NCI-H2227 (cell line): ENCODE results near the gene AGFG2.

Source experiments
- DNase-seq: peaks from one replicate; lab custom pipeline; 2025; ENCODE audit not compliant: unreplicated experiment; lab: John Stamatoyannopoulos, UW

The AGFG2 gene

GRCh38 chr7:100604976-100605911 is 66.2 kb downstream of the AGFG2 start:
- DNase-seq: peak; percentile 20

DNA sequence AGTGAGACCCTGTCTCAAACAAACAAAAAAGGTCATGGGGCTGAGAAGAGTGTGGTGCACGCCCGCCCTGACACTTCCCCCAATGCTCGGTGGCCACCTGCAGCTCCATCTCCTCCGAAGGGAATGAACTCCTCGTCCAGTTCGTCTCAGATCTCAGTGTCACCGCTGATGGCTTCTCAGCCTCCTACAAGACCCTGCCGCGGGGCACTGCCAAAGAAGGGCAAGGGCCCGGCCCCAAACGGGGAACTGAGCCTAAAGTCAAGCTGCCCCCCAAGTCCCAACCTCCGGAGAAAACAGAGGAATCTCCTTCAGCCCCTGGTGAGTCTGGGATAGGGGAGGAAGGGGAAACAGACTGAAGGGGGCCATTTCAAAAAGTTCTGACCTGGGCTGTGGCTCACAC is 67.3 kb downstream of the AGFG2 start:
- no peak for DNase-seq

GRCh38 chr7:100607111-100607510 is 68.1 kb downstream of the AGFG2 start:
- DNase-seq: no peak

DNA sequence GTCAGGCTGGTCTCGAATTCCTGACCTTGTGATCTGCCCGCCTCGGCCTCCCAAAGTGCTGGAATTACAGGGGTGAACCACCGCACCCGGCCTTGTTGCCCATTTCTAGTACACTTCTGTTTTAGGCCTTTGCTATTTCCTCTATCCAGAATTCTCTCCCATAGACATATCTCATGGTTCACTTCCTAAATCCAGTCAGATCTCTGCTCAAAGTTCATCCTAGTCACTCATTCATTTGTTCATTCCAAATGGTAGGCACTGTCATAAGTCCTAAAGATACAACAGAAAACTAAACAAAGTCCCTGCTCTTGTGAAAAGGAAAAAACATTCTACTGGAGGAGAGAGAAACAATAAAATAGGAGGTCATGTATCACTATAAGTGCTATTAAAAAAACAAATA is 71.0 kb downstream of the AGFG2 start:
- no peak for DNase-seq

DNA sequence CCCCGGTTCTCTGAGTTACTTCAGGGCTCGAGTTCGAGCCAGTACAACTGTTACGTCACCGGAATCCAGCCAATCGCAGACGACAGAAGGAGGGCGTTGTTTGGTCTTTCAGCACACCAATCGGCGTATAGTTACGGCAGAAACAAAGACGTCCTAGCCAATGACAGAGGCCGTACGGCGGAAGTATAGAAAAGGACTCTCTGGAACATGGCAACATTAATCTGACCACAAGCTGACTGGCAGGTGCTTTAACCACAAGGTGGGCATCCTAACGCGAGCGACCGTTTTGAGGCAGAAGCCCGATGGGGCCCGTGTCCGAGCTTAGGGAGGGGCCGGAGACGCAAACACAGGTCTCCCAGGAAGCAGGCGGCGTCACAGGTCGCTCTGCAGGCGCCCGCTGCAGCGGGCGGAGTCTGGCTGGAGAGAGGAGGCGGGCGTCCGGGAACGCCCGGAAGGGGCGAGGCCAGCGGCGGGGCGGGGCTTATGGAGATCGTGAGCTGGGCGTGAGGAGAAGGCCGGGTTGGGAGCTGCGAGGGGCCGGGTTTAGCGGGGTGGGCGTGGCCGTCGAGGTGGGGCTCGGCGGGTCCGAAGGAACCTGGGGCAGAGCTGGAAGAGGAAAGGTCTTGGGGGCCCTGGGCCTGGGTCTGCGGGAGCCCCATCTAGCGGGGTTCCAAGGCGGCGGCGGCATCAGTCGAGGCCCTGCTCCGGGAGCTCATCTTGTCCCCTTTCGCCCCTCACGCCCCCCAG is 73.2 kb downstream of the AGFG2 start, which contains the start of gene MOSPD3:
MOSPD3 (plus strand) TSS at position 558 of the 747 bp plus-strand sequence. CDS start 252 bp downstream, outside the sequence.
- peak; percentile 100 for DNase-seq

DNA sequence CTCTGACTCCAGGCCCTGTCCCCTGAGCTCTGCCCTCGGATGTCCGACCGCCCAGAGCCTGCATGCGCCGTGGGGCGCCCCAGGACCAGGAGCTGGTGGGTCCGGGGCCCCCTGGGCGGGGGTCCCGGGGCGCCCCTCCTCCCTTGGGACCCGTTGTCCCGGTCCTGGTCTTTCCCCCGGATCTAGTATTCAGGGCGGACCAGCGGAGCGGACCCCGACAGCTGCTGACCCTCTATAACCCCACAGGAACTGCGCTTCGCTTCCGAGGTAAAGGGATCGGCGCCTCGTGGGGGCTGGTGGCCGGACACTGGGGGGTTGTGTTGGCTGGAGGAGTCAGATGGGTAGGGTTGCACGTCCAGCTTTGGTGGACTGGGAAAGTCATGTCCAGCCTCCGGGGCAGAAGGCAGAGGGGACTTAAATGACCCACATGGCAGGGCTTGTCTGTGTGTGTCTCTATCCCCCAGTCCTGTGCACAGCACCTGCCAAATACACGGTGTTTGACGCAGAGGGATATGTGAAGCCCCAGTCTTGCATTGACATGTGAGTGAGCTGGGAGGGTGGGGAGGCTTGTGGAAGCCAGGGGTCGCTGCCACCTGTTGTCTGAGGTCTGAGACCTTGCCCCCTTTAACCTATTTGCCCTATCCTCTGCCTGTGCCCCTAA is 73.9 kb downstream of the AGFG2 start:
- peak; percentile 31 for DNase-seq

GRCh38 chr7:100613412-100614175 is 74.6 kb downstream of the AGFG2 start:
- no peak for DNase-seq

GRCh38 chr7:100614308-100614861 is 75.4 kb downstream of the AGFG2 start:
- DNase-seq: no peak
